T-helper 1 cell treated with Interleukin-12 subunit alpha and Interleukin-12 subunit beta and Interleukin-4 antibody, amounts not matched to agents 30 μg/mL and 1 μg/mL, for 36 hours (primary cell): ENCODE data around the gene TSC22D1.
"Not testable (repeated sequence)": the region's sequence is repeated elsewhere in the genome, so short reads cannot be mapped to it uniquely, and the experiment has no call there.

Experiments
- H3K27ac Mint-ChIP-seq: one replicate; pipeline ENCODE4 v1.8.0; 2021; ENCODE audit warnings: mild to moderate bottlenecking, mixed read lengths
- H3K27me3 Mint-ChIP-seq: one replicate; pipeline ENCODE4 v1.8.0; 2021; ENCODE audit warnings: low read depth, mixed read lengths
- H3K36me3 Mint-ChIP-seq: one replicate; pipeline ENCODE4 v1.8.0; 2021; ENCODE audit warnings: low read depth, mixed read lengths
- H3K4me1 Mint-ChIP-seq: one replicate; pipeline ENCODE4 v1.8.0; 2021; ENCODE audit warnings: low read depth, mixed read lengths
- H3K4me3 Mint-ChIP-seq: one replicate; pipeline ENCODE4 v1.8.0; 2021; ENCODE audit warnings: mild to moderate bottlenecking, moderate library complexity, mixed read lengths
- H3K9me3 Mint-ChIP-seq: one replicate; pipeline ENCODE4 v1.8.0; 2021; ENCODE audit warnings: mixed read lengths

Gene TSC22D1

DNA sequence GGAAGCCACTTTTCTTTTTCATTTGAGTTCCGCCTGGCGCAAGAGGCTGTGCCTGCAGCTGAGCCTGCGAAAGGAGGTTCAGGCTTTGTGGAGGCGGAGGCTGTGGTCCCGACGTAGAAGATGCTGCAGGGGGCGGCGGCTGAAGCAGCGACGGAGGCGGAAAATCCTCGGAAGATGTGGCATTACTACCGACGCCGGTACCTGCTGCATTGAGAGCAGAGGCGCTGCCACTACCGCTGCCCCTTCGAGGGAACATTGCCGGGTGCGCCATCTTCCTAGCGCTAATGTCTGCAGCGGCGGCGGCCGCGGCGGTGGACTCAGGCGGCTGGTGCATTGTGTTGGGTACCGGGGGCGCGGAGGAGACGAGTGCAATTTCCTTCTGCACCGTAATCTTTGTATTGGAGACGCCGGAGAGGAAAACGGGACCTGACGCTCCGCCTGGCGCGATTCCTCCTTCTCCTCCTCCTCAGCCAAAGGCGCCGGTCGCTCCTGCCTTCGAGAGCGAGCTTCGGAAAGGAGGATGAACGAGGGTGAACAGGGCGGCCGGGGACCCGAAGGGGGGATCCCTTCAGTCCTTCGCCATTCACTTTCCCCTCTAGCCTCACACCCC lies at the start of gene TSC22D1:
TSS of gene TSC22D1 (minus strand) at position 590 of the 610 bp plus-strand sequence. CDS start at position 334, 256 bp downstream.
- Mint-ChIP-seq H3K4me1 (peaks cover 20% of the 10 kb centered on the region), H3K27me3 (peaks cover 55% of the 10 kb centered on the region), H3K4me3 (peak within 1 kb of the TSS; percentile 90), H3K9me3 (no peaks in the 10 kb centered on the region), H3K27ac (peak within 1 kb of the TSS; percentile 82), H3K36me3 (peaks cover 10% of the 10 kb centered on the region)

DNA sequence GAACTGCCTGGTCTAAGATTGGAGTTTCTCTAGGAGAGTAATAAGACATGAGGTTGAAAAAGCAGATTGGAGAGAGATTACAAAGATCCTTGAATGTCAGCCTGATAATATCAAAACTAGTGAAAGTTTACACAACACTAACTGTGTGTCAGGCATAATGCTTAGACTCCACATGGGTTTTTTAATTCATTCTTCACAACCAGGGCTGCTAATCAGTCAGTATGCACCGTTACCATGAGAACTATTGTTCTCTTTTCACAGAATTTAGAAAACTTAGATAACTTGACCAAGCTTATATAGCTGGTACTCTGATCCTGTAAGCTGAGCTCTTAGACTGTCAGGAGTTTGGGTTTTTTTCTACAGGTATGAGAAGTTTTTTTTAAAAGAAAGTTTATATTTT lies 46.6 kb upstream of the TSC22D1 start:
- Mint-ChIP-seq H3K9me3 (no peaks in the 10 kb centered on the region), H3K4me3 (no peak overlapping the region), H3K4me1 (no peaks in the 10 kb centered on the region), H3K27me3 (peaks cover 22% of the 10 kb centered on the region), H3K27ac (no peak overlapping the region), H3K36me3 (no peaks in the 10 kb centered on the region)

DNA sequence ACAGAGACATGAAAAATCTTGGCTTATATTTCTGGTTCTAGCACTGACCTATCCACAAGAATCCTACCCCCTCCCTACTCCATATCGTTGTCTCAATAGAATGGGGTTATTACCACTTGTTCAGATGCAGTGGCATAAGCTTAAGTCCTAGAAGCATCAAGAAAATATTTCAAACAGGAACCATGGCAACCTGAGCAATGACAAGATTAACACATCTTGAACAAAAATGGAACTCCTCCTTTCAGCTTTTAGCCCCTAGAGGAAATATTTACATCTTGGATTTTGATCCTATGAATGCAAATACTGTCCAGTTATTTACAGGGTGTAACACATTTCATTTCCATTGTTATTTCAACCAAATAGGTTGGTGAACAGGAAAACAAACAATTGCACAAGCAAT lies 46.1 kb upstream of the TSC22D1 start:
- Mint-ChIP-seq H3K27me3 (peaks cover 21% of the 10 kb centered on the region), H3K9me3 (no peaks in the 10 kb centered on the region), H3K4me1 (no peaks in the 10 kb centered on the region), H3K36me3 (no peaks in the 10 kb centered on the region), H3K4me3 (no peak overlapping the region), H3K27ac (no peak overlapping the region)

DNA sequence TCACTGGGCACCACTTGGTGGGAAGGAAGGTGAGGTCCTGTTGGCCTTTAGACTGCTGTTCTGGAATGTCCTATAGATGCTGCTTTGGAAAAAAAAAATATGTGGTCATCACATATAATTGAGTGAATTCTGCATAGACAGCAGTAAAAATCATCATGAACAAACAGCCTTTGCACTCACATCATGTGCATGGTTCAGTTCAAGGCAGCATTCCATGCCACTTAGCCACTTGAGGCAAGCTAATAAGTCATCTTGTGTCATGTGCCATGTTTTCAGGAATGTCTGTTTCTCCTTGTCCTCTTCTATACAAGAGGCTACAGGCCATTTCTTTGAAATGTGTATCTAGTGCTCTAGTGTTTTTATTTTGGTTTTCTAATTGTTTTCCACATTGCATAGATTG lies 43.9 kb upstream of the TSC22D1 start:
- Mint-ChIP-seq H3K27me3 (peaks cover 12% of the 10 kb centered on the region), H3K36me3 (no peaks in the 10 kb centered on the region), H3K4me1 (no peaks in the 10 kb centered on the region), H3K27ac (no peak overlapping the region), H3K4me3 (no peak overlapping the region), H3K9me3 (no peaks in the 10 kb centered on the region)

DNA sequence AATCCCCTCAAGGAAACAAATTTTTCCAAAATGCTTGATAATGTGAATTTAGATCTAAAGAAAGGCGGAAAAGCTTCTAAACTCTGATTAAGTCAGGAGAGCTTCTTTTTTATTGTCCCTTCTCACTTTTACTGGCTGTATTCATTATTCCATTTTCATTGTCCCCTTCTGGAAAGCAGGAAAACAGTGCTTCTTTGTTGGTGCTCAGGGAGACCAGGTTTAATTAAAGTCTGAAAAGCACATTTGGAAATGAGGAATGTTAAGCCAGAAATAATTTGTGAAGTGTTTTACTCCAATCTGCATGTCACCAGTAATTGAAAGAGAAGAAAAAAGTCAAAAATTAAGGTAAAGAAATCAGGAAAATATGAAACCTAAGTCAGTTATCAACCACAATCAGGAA lies 43.5 kb upstream of the TSC22D1 start:
- Mint-ChIP-seq H3K36me3 (no peaks in the 10 kb centered on the region), H3K27me3 (peaks cover 12% of the 10 kb centered on the region), H3K4me3 (no peak overlapping the region), H3K9me3 (no peaks in the 10 kb centered on the region), H3K4me1 (no peaks in the 10 kb centered on the region), H3K27ac (no peak overlapping the region)

DNA sequence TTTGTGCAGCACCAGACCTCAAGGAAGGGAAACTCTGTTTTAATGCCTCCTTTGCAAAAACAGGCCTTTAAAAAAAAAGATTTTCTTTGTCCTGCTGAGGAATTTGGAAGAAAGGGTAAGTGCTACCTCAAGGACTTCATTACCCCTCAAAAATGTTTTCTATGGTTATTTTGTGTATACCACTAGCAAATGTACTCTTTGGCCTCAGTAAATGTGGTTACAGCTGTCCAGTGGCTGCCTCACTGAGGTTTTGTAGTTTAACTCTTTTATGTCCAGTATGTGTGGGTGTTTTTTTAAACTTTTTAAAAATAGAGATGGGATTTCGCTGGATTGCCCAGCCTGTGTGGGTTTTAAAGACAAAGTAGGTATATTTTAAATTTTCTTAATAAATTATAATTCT lies 42.2 kb upstream of the TSC22D1 start:
- no peaks in the 10 kb centered on the region for H3K9me3 Mint-ChIP-seq
- no peak overlapping the region for H3K27ac Mint-ChIP-seq
- H3K4me3 Mint-ChIP-seq: no peak overlapping the region
- peaks cover 12% of the 10 kb centered on the region for H3K27me3 Mint-ChIP-seq
- no peaks in the 10 kb centered on the region for H3K36me3 Mint-ChIP-seq
- H3K4me1 Mint-ChIP-seq: no peaks in the 10 kb centered on the region

DNA sequence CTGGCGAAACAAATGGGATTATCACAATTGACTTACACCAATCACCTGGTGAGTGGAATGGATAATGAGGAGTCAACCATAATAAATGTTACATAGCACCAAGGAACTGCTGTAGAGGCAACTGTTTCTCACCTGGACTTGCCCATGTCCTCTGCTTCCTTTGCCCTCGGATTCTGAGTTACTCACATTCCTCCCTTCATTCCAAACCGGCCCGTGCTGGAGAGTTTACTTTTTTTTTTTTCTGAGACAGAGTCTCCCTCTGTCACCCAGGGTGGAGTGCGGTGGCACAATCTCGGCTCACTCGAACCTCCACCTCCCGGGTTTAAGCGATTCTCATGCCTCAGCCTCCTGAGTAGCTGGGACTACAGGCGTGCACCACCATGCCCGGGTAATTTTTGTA lies 41.5 kb upstream of the TSC22D1 start:
- H3K9me3 Mint-ChIP-seq: no peaks in the 10 kb centered on the region
- no peaks in the 10 kb centered on the region for H3K36me3 Mint-ChIP-seq
- H3K4me1 Mint-ChIP-seq: no peaks in the 10 kb centered on the region
- H3K27ac Mint-ChIP-seq: no peak overlapping the region
- no peak overlapping the region for H3K4me3 Mint-ChIP-seq
- H3K27me3 Mint-ChIP-seq: peaks cover 12% of the 10 kb centered on the region

DNA sequence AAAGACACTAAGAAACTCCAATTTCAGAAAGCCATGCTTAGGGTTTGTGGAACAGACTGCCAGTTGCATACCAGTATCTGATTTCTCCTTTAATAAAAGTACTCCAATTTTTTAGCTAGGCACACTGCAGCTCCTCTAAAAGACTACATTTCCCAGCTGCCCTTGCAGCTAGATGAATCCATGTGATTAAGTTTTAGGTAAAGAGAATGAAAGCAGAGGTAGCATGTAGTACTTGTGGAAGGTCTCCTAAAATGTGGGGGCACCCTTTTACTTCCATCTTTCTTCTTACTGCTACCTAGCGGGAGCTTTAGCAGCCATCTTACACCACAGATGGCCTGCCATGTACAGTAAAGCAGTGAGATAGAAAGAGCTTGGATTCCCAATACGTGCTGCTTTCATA lies 33.0 kb upstream of the TSC22D1 start:
- H3K9me3 Mint-ChIP-seq: no peaks in the 10 kb centered on the region
- H3K4me1 Mint-ChIP-seq: no peaks in the 10 kb centered on the region
- H3K36me3 Mint-ChIP-seq: no peaks in the 10 kb centered on the region
- no peak overlapping the region for H3K4me3 Mint-ChIP-seq
- H3K27me3 Mint-ChIP-seq: peaks cover 4% of the 10 kb centered on the region
- H3K27ac Mint-ChIP-seq: no peak overlapping the region

DNA sequence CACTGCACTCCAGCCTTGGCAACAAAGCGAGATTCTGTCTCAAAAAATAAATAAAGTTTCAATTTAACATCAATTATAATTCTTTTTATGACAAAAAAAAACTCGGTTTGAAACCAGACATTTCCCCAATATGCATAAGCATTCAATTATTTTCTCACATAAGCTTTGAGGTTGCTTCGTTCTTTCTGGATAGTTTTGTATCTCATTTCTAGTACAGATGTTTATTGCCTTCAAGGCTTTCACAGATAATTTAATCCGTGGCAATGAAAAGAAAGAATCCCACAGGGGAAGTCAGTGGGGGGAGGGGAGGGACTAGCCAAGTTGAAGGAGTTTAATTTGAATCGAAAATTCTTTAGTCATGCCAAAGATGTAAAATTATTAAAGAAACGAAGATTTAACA lies 29.6 kb upstream of the TSC22D1 start:
- Mint-ChIP-seq H3K27ac (no peak overlapping the region), H3K9me3 (no peaks in the 10 kb centered on the region), H3K36me3 (no peaks in the 10 kb centered on the region), H3K27me3 (peaks cover 3% of the 10 kb centered on the region), H3K4me1 (no peaks in the 10 kb centered on the region), H3K4me3 (no peak overlapping the region)

DNA sequence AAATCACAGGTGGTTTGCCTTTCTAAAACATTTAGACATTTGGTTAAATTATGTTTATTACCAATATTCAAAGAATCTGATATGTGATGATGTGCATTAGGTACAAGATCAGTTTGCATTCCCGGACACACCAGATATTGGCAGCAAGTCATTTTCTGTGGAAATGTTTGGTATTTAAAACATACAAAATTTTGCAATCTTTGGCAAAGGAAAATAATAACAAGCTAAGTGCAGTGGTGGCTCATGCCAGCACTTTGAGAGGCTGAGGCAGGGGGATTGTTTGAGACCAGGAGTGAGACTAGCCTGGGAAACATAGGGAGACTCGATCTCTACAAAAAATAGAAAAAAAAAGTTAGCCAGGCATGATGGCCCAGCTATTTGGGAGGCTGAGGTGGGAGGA lies 29.1 kb upstream of the TSC22D1 start:
- Mint-ChIP-seq H3K4me3 (no peak overlapping the region), H3K27me3 (peaks cover 3% of the 10 kb centered on the region), H3K36me3 (no peaks in the 10 kb centered on the region), H3K27ac (no peak overlapping the region), H3K4me1 (no peaks in the 10 kb centered on the region), H3K9me3 (no peaks in the 10 kb centered on the region)

DNA sequence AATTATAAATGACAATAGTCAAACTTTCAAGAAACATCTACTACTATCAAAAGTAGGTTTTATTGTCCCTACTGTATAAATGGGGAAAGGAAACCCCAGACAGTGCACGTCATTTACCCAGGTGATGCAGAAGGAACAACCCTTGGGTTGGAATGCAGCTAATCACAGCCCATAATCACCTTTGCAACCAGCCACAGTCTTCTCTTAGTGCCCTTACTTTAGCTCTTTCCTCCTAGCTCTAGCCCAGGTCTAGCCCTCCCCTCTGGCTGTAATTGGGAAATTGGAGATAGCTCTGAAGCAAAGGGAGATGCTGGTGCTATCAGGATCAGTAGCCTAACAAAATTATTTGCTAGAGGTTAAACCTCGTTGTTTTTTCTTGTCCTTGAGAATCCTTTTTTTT lies 25.5 kb upstream of the TSC22D1 start:
- Mint-ChIP-seq H3K4me3 (no peak overlapping the region), H3K27me3 (peaks cover 3% of the 10 kb centered on the region), H3K9me3 (no peaks in the 10 kb centered on the region), H3K36me3 (no peaks in the 10 kb centered on the region), H3K4me1 (no peaks in the 10 kb centered on the region), H3K27ac (no peak overlapping the region)

DNA sequence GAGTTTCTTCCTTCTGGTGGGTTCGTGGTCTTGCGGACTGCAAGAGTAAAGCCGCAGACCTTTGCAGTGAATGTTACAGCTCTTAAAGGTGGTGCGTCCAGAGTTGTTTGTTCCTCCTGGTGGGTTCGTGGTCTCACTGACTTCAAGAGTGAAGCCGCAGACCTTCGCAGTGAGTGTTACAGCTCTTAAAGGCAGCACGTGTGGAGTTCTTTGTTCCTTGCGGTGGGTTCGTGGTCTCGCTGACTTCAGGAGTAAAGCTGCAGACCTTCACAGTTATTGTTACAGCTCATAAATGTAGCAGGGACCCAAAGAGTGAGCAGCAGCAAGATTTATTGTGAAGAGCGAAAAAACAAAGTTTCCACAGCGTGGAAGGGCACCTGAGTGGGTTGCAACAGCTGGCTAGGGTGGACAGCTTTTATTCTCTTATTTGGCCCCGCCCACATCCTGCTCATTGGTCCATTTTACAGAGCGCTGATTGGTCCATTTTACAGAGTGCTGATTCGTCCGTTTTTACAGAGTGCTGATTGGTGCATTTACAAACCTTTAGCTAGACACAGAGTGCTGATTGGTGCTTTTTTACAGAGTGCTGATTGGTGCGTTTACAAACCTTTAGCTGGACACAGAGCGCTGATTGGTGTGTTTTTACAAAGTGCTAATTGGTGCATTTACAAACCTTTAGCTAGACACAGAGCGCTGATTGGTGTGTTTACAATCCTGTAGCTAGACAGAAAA lies 17.9 kb upstream of the TSC22D1 start:
- not testable (repeated sequence) for H3K9me3 Mint-ChIP-seq, H3K4me1 Mint-ChIP-seq, H3K27me3 Mint-ChIP-seq, H3K4me3 Mint-ChIP-seq, H3K27ac Mint-ChIP-seq, H3K36me3 Mint-ChIP-seq

DNA sequence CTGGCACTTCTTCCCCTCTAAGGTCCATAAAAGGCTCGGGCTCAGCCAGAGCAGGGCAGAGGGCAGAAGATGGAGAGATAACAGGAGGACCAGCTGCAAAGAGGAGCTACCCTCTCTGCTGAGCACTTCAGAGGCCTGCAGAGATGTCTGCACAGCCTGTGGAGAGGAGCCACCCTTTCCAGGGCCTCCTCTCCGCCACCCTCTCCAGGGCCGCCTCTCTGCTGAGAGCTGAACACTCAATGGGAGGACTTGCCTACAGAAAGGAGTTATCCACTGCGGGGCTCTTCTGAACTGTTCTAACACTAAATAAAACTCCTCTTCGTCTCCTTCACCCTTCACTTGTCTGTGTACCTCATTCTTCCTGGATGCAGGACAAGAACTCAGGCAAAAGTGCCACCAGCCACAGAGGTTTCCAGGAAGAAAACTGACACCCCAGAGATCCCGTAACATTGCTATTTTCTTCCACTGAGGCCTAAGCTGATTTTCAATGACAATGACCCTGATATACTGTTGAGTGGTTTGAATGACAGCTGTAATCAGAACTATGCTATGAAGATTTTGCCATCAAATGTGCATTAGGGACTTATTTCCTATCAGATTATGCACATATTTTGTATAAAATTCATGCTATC lies 16.2 kb upstream of the TSC22D1 start:
- H3K9me3 Mint-ChIP-seq: peaks cover 5% of the 10 kb centered on the region
- H3K36me3 Mint-ChIP-seq: no peaks in the 10 kb centered on the region
- H3K4me3 Mint-ChIP-seq: no peak overlapping the region
- peaks cover 6% of the 10 kb centered on the region for H3K27me3 Mint-ChIP-seq
- no peak overlapping the region for H3K27ac Mint-ChIP-seq
- H3K4me1 Mint-ChIP-seq: no peaks in the 10 kb centered on the region

DNA sequence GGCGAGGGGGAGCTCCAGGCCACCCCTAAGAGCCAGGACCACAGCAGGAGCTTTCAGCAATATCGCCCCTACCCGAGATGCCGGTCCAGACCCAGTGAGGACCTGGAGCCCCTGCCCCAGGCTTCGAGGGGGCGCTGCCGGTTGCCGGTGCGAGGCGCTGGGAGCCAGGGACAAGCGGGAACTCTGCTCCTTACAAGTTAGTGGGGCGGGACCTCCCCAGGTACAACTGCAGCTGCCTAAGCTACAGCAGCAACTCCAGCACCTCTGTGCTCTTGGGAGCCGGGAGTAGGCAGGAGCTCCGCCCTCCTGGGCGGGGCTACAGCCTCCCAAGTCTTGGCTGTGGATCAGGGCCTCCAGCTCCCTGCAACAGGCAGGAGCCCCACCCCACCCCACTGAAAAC lies 15.2 kb upstream of the TSC22D1 start:
- no peaks in the 10 kb centered on the region for H3K36me3 Mint-ChIP-seq
- H3K4me1 Mint-ChIP-seq: no peaks in the 10 kb centered on the region
- H3K9me3 Mint-ChIP-seq: peaks cover 5% of the 10 kb centered on the region
- H3K4me3 Mint-ChIP-seq: no peak overlapping the region
- no peak overlapping the region for H3K27ac Mint-ChIP-seq
- H3K27me3 Mint-ChIP-seq: peaks cover 6% of the 10 kb centered on the region

DNA sequence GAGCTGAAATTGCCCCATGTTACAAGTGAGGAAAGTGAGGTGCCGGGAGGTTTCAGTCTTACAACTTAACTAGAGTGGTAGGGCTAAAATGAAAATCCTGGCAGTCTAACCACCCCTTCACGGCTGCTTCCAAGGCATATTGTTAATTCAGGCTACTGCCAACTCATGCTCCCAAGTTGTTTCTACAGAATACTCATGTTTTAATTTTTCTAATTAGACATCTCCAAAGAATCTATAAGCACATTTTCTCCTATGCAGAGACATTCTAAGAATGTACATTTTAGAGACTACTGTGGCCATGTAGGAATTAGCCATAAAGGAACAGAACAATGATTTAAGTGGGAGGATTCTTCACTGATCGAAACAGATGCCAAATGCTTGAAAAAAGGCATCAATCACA lies 7.0 kb upstream of the TSC22D1 start:
- no peaks in the 10 kb centered on the region for H3K9me3 Mint-ChIP-seq

More for the DNA sequence above, 7.0 kb upstream of the TSC22D1 start:
- Mint-ChIP-seq H3K4me3 (no peak overlapping the region), H3K27me3 (peaks cover 30% of the 10 kb centered on the region), H3K4me1 (peaks cover 4% of the 10 kb centered on the region), H3K36me3 (no peaks in the 10 kb centered on the region), H3K27ac (no peak overlapping the region)
